Uterus (tissue), 2 donors: ENCODE results near the gene PTPN14.

Experiments
- POLR2A ChIP-seq, 2 donors: fragments of 450-650 bp; IDR thresholded peaks; one replicate each; pipeline ENCODE4 v1.6.1; 2016; ENCODE audit warnings: antibody characterized with exemption in 2 of 2, mild to moderate bottlenecking in 1 of 2, moderate library complexity in 1 of 2
- TF ChIP-seq, protein P1 (sequence below), 4 experiments: fragments of 200-600 bp in 2 of 4; fragments of 450-650 bp in 2 of 4; sonication (generic) in 2 of 4; IDR thresholded peaks; one replicate each; pipeline ENCODE4 v1.5.1; 2016 to 2019; ENCODE audit warnings: antibody characterized with exemption in 4 of 4, mild to moderate bottlenecking in 2 of 4, moderate library complexity in 1 of 4

DNA sequence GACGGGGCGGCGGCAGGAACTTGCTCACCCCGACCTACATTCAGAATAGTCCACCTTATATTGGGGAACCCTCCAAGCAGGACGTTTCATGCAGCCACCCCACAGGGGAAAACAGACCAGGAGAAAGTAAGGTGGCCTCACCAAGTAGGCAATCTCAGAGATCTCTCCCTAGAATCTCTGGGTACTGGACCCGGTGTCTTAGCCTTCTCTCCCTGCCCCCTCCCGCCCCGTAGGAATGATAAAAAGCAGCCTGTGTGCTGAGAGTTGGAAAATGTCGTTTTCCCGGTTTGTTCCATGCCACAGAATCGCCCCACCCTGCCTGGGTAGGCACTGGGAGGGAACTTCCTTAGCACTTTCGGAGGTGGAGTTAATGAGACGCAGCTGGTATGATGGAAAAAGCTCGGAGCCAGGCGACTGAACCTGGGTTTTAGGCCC lies 789 bp upstream of the PTPN14 start:
- TF ChIP-seq, protein P1, sequence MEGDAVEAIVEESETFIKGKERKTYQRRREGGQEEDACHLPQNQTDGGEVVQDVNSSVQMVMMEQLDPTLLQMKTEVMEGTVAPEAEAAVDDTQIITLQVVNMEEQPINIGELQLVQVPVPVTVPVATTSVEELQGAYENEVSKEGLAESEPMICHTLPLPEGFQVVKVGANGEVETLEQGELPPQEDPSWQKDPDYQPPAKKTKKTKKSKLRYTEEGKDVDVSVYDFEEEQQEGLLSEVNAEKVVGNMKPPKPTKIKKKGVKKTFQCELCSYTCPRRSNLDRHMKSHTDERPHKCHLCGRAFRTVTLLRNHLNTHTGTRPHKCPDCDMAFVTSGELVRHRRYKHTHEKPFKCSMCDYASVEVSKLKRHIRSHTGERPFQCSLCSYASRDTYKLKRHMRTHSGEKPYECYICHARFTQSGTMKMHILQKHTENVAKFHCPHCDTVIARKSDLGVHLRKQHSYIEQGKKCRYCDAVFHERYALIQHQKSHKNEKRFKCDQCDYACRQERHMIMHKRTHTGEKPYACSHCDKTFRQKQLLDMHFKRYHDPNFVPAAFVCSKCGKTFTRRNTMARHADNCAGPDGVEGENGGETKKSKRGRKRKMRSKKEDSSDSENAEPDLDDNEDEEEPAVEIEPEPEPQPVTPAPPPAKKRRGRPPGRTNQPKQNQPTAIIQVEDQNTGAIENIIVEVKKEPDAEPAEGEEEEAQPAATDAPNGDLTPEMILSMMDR (IDR thresholded peaks at IDR 0.05) = no peak
- no peak for TF ChIP-seq POLR2A (IDR thresholded peaks at IDR 0.05)
